HS-27A (cell line): ENCODE measurements around the gene FAM184B.

Experiments
- DNase-seq: peaks from one replicate; pipeline ENCODE4 v3.0.0-alpha.2; 2012; ENCODE audit warnings: low read depth, missing footprints

The FAM184B gene

GRCh38 chr4:17636341-17636695 lies 145.1 kb downstream of the FAM184B start:
- no peak for DNase-seq

- no peak for DNase-seq
These were observed 146.4 kb downstream of the FAM184B start for GRCh38 chr4:17635056-17635455.

DNA sequence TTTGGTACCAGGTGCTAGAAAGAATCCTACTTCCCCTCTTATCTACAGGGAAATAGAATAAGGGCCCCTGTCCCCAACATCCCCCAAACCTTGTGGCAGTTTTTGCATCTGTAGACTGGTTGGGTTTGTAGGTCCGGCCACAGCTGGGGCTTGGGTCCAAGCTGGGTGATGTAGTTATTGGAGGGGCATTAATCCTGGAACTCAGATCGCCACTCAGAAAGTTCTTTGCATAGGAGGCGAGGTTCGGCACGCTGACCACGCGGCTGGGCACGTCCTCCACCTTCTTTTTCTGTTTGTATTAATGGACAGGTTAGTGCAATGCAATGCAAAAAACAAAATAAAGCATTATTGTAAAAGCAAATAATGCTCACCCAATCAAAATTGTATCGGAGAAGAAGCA lies 147.8 kb downstream of the FAM184B start:
- DNase-seq = no peak

- DNase-seq = no peak
These were observed 151.2 kb downstream of the FAM184B start for GRCh38 chr4:17630228-17630627.

- no peak for DNase-seq
These were observed 156.6 kb downstream of the FAM184B start for GRCh38 chr4:17624821-17625220.

- DNase-seq = no peak
These were observed 157.9 kb downstream of the FAM184B start for GRCh38 chr4:17623451-17624001.

DNA sequence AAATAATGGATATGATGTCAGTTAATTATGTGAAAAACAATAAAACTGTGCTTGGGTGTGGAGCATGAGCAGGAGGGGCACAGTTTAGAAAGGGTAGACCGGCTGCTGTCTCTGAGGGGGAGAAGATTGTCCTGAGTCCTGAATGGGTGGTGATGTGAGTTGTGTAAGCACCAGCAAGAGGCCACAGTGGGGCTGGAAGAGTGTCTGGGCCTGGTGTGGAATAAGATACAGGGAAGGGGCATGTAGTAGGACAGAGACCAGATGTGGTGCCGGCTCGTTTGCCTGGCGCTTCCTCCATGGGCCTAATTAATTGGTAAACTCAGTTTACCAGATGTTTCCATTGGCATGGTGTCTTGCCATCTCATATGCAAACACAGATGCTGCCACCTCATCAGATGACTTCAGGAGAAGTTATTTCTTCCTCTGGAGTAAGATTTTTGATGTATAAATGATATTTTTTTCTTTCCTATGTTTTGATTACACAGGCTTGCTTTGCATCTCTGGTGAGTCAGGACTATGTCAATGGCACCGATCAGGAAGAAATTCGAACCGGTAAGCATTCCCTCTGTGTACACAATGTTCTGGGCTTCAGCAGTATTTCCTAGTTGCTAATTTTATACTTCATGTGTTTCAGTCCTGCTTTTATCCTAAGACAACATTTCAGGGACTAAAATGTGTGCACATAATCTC lies 161.9 kb downstream of the FAM184B start:
- no peak for DNase-seq

DNA sequence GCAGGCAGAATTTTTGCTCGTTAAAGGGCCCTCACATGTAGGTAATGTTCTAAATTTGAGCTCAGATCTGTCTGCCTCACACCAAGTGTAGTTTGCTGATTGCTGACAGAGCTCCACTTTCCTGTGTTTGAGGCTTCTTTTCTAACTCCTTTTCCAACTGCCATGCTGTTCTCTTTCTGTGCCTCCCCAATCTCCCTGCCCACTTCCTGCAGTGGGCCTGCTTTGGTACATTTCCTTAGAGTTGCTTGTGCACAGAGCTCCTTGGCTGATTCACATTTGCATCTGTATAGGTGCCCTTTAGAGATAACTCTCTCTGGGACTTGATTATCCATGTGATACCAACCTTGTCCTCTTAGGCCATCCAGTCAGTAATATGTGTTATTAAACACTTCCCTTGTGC lies 162.5 kb downstream of the FAM184B start:
- no peak for DNase-seq

DNA sequence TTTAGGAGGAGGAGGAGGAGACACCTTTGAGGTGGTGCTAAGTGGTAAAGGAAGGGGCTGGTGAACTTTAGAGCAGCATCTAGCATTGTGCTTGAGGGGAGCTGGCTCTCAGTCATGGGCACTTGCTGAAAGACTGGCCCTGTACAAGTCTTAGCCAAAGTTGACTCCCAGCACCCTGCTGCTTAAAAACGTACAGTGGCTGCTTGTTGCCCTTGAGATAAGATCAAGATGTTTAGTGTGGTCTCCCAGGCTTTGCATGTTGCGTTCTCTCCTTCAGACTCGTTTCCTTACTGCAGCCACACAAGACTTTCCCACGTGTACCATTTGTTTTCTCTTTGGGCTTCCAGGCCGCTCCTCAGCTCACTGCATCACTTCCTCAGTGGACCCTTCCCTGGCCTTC lies 165.1 kb downstream of the FAM184B start:
- no peak for DNase-seq

DNA sequence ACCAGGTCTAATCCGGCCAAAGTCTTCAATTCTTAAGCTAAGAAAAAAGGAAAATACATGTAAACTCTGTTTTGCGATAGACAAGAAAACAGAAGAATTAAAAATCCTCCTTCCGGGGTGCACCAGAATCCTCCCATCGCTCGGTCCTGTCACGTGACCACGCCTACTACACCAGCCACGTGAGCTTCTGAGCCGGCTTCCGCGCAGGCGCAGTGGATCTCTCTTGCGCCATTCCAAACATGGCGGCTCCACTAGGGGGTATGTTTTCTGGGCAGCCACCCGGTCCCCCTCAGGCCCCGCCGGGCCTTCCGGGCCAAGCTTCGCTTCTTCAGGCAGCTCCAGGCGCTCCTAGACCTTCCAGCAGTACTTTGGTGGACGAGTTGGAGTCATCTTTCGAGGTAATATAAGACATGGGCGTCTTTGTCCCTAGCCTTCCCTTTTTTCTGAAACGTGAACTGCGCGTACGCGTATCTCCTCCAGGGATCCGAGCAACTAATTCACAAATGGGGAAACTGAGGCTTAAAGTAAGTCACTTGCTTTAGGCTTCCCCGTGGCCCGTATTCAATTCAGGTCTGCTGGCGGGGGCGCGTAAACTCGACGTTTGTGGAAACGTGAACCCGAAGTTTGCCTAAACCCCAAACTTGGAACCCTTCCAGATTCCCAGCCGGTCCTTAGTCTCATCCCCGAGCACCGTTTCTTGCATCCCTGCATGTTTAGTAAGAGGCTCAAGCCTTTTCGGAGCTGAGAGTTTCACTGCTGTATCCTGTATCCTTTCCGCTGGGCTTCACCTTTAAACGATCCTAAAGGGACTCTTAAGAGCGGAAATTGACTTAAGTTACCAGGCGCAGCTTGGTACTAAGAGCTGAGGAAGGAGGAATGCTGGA lies 166.8 kb downstream of the FAM184B start, which contains the start of gene MED28:
TSS of gene MED28 (plus strand) at position 226 of the 884 bp plus-strand sequence. CDS start at position 240, 14 bp downstream.
- DNase-seq = peak; percentile 86

GRCh38 chr4:17613761-17614415 lies 167.5 kb downstream of the FAM184B start:
- no peak for DNase-seq

GRCh38 chr4:17605236-17605635 lies 176.2 kb downstream of the FAM184B start:
- no peak for DNase-seq

GRCh38 chr4:17599826-17600225 lies 181.6 kb downstream of the FAM184B start:
- DNase-seq = no peak

- no peak for DNase-seq
These were observed 183.9 kb downstream of the FAM184B start for GRCh38 chr4:17597517-17597916.

- no peak for DNase-seq
These were observed 185.9 kb downstream of the FAM184B start for GRCh38 chr4:17595471-17596005.

- DNase-seq = no peak
These were observed 192.1 kb downstream of the FAM184B start for GRCh38 chr4:17589355-17589754.

- no peak for DNase-seq
These were observed 194.2 kb downstream of the FAM184B start for GRCh38 chr4:17587094-17587822.

- DNase-seq = no peak
These were observed 196.8 kb downstream of the FAM184B start for GRCh38 chr4:17584521-17585213.

GRCh38 chr4:17583941-17584340 lies 197.5 kb downstream of the FAM184B start:
- no peak for DNase-seq

GRCh38 chr4:17583276-17583675 lies 198.1 kb downstream of the FAM184B start:
- DNase-seq = no peak

- no peak for DNase-seq
These were observed 200.5 kb downstream of the FAM184B start for GRCh38 chr4:17580969-17581368.
